ENCODE measurements around the gene STOM. TPM values are rescaled to one million over a fixed set of nuclear protein-coding genes. Genes with fewer than 3 reads are reported as not detected.

Gene STOM
- 26.2 TPM for polyA plus RNA-seq (2012; ENCODE audit: insufficient read length, low read depth)

GRCh38 chr9:121369595-121370265, at the start of gene STOM:
STOM (minus strand) TSS chr9:121370250; CDS start chr9:121370187, 63 bp downstream.
- TF ChIP-seq POLR2AphosphoS5 (IDR thresholded peaks at IDR 0.05; ENCODE audit: low read depth, low read length) (peak; percentile 55; the same call in 1 of the 2 replicates), FOXP2 (optimal IDR thresholded peaks at IDR 0.05; ENCODE audit: borderline replicate concordance, extremely low read depth, extremely low read length, insufficient read depth) (no peak)

GRCh38 chr9:121411993-121412392, 41.9 kb upstream of the STOM start:
- no peak for TF ChIP-seq SIN3A (IDR thresholded peaks at IDR 0.05; ENCODE audit: borderline replicate concordance, insufficient read depth, low read length)
- no peak for TF ChIP-seq POLR2AphosphoS5 (IDR thresholded peaks at IDR 0.05; ENCODE audit: low read depth, low read length)
- TF ChIP-seq, protein P1, sequence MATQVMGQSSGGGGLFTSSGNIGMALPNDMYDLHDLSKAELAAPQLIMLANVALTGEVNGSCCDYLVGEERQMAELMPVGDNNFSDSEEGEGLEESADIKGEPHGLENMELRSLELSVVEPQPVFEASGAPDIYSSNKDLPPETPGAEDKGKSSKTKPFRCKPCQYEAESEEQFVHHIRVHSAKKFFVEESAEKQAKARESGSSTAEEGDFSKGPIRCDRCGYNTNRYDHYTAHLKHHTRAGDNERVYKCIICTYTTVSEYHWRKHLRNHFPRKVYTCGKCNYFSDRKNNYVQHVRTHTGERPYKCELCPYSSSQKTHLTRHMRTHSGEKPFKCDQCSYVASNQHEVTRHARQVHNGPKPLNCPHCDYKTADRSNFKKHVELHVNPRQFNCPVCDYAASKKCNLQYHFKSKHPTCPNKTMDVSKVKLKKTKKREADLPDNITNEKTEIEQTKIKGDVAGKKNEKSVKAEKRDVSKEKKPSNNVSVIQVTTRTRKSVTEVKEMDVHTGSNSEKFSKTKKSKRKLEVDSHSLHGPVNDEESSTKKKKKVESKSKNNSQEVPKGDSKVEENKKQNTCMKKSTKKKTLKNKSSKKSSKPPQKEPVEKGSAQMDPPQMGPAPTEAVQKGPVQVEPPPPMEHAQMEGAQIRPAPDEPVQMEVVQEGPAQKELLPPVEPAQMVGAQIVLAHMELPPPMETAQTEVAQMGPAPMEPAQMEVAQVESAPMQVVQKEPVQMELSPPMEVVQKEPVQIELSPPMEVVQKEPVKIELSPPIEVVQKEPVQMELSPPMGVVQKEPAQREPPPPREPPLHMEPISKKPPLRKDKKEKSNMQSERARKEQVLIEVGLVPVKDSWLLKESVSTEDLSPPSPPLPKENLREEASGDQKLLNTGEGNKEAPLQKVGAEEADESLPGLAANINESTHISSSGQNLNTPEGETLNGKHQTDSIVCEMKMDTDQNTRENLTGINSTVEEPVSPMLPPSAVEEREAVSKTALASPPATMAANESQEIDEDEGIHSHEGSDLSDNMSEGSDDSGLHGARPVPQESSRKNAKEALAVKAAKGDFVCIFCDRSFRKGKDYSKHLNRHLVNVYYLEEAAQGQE (IDR thresholded peaks at IDR 0.05; ENCODE audit: insufficient read depth in 1 of 2, low read depth in 2 of 2, low read length in 2 of 2) = no peak
- TF ChIP-seq TAF1 (IDR thresholded peaks at IDR 0.05; ENCODE audit: borderline replicate concordance, insufficient read depth, low read length) = no peak
- no peak for TF ChIP-seq FOXP2 (optimal IDR thresholded peaks at IDR 0.05; ENCODE audit: borderline replicate concordance, extremely low read depth, extremely low read length, insufficient read depth)

- TF ChIP-seq, protein P1 (IDR thresholded peaks at IDR 0.05; ENCODE audit: insufficient read depth in 1 of 2, low read depth in 2 of 2, low read length in 2 of 2) = no peak
- no peak for TF ChIP-seq SIN3A (IDR thresholded peaks at IDR 0.05; ENCODE audit: borderline replicate concordance, insufficient read depth, low read length)
- no peak for TF ChIP-seq FOXP2 (optimal IDR thresholded peaks at IDR 0.05; ENCODE audit: borderline replicate concordance, extremely low read depth, extremely low read length, insufficient read depth)
Measured at GRCh38 chr9:121405899-121406298, 35.8 kb upstream of the STOM start.

GRCh38 chr9:121404906-121405305, 34.9 kb upstream of the STOM start:
- TF ChIP-seq POLR2AphosphoS5 (IDR thresholded peaks at IDR 0.05; ENCODE audit: low read depth, low read length) (no peak), SIN3A (IDR thresholded peaks at IDR 0.05; ENCODE audit: borderline replicate concordance, insufficient read depth, low read length) (no peak), TAF1 (IDR thresholded peaks at IDR 0.05; ENCODE audit: borderline replicate concordance, insufficient read depth, low read length) (no peak), FOXP2 (optimal IDR thresholded peaks at IDR 0.05; ENCODE audit: borderline replicate concordance, extremely low read depth, extremely low read length, insufficient read depth) (no peak)
- TF ChIP-seq, protein P1 (IDR thresholded peaks at IDR 0.05; ENCODE audit: insufficient read depth in 1 of 2, low read depth in 2 of 2, low read length in 2 of 2) = no peak

- TF ChIP-seq SIN3A (IDR thresholded peaks at IDR 0.05; ENCODE audit: borderline replicate concordance, insufficient read depth, low read length) (no peak), POLR2AphosphoS5 (IDR thresholded peaks at IDR 0.05; ENCODE audit: low read depth, low read length) (no peak), TAF1 (IDR thresholded peaks at IDR 0.05; ENCODE audit: borderline replicate concordance, insufficient read depth, low read length) (no peak), FOXP2 (optimal IDR thresholded peaks at IDR 0.05; ENCODE audit: borderline replicate concordance, extremely low read depth, extremely low read length, insufficient read depth) (no peak)
Measured at GRCh38 chr9:121399883-121400607, 30.0 kb upstream of the STOM start.
